Renal cortical epithelial cell (primary cell): ENCODE data around the gene SPOCK2. TPM values are rescaled to one million over a fixed set of nuclear protein-coding genes. Genes with fewer than 3 reads are reported as not detected.

Source experiments
- DNase-seq: peaks from one replicate; pipeline ENCODE4 v3.0.0-alpha.2; 2011; ENCODE audit warnings: low read depth
- total RNA-seq: library from RNA; depleted of rRNA; stranded (reverse); fragments of >200 nt; gene quantifications from 2 replicates; pipeline ENCODE4 v1.2.3, GENCODE V29; 2014

The SPOCK2 gene
- total RNA-seq, 1 donor from 2014 or later, result 2.0 TPM

DNA sequence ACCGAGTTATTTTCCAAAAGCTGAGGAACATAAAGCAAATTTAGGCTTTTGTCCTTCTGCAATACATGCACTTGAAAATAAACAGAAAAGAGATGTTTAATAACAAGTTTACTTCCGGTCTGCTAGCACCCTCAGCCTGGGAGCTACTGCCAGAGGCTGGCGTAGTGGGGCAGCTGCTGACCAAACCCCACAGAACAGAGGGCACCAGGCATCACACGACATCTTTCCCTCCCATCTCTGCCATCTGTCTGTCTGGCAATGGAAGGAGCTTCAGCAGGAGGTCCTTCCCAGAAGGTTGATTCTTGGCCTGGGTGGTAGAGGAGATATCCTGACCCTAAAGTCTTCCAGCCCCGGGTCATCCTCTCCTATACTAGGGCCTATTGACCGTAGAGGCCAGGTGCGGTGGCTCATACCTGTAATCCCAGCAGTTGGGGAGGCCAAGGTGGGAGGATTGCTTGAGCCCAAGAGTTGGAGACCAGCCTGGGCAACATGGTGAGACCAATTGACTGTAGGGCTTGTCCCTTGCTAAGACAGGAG, 76.3 kb downstream of the SPOCK2 start:
- DNase-seq, result no peak

DNA sequence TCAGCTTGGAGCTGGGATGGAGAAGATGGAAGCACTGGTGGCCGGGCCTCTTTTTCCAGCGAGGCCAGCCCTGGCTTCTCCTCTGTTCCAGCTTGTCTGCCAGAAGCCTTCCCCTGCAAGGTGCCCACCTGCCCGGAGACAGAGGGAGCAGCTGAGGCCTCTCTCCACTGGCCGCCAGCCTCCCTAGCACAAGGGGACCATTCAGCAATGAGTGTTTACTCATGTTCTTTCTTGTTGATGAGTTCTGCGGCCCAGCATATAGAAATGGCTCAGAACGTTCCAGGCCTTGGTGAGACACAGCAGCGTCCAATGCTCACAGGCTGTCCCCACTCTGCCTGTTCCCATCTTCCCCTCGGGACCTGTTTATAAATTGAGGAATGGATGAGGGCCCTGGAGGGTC, 76.9 kb downstream of the SPOCK2 start:
- no peak for DNase-seq

DNA sequence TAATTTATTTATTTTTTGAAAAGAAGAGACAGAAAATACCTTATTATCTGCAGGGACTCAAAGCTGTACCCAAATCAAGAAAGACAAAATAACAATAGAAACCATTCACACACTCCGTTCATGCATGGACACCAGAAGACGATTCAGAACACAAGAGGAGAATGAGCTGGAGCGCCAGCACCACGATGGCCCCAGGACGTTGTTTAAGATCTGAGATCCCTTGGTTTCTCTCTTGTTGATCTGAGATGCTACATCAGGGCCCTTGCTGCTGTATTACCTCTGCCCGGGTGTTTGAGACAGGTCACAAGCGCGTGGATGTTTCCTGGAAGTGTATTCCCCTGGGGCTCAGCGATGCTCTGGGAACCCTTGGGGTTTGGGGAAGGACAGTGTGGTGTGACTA, 77.3 kb downstream of the SPOCK2 start:
- no peak for DNase-seq

DNA sequence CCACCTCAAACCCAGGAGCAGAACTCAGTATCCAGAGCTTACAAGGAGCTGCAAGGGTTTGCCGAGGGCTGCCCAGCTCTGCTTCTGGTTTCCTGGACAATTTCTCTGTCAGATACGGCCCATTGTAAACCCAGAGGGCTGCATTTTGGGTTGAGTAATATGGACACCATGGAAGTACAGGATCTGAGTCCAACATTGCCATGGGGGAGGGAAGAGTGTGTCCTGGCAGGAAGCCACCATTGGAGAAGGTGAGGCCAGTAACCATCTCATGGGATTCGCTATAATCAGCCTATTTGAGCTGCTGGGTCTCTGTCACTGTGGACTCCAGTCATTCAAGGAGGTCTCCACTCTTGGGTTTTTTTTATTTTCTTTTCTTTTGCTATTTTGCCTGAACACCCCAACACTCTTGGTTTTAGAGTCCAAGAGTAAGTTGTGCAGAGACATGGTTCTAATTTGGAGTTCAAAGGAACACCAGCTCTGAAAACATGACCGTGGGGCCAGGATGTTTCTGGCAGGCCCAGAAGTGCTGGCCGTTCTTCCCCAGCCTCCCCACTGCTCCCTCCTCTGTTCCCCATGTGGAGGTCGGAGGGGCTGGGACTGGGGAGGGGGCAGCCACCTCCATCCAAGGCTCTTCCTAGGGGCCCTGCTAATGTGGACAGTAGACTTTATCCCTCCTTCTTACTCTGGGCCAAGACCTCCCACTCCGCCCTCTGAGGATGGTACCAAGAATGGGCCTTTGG, 77.9 kb downstream of the SPOCK2 start:
- no peak for DNase-seq

DNA sequence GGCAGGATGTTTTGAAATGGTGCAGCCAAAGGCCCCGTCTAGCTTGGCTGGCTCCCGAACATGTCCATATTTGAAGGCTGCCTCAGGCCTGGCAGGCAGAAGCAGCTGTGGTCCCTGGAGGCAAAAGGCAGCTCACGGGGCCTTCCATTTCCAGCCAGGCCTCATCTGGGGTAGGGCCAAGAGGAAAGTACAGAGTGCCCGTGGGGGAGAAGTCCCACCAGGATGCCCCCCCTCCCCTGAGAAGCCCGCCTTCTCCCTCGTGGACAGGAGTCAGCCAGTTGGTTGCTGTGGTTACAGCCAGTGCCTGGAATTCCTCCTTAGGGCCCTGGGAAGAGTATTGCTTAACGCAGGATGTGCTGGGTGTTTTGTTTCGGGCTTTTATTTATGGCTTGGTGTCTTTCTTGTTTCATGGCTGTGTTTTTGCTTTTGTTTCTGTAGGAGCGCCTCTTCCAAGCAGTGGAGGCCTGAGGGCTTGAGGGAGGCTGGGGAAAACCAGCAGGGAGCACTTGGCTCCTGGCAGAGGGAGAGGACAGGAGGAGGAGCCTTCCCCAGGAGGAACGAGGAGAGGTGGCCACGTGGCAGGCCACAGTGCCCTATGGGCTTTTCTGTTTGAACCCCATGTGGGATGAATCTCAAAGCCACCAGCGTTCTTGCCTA, 78.8 kb downstream of the SPOCK2 start:
- peak; percentile 86 for DNase-seq

DNA sequence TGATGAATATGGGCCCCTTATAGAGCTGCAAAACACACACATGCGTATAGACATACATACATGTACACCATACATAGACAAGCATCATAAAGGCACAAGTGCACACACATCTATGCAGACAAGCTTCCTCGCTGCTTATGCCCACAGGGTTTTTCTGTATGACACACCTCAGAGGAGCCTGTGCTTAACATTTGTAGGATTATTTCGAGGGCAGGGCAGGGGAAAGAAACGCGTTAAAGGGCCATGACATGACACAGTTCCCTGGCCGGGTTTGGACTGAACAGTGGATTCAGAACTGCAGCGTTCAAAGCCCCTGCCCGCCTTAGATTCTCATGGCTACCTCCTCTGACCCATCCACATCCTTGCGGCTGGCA, 79.3 kb downstream of the SPOCK2 start:
- DNase-seq, result peak; percentile 46

Other genes starting within 250 kb of the SPOCK2 start
- 787 and 1,464 TPM in 2 replicates for gene PSAP, start 237.3 kb downstream of the SPOCK2 start, total RNA-seq
- gene CHST3, start 124.2 kb downstream of the SPOCK2 start, total RNA-seq, result 32.3 and 69.4 TPM in 2 replicates
- gene ANAPC16, start 127.5 kb upstream of the SPOCK2 start, total RNA-seq, result 79.7 and 86.9 TPM in 2 replicates
- gene ASCC1, start 127.7 kb upstream of the SPOCK2 start, total RNA-seq, result 61.1 and 61.6 TPM in 2 replicates
- gene DDIT4, start 185.4 kb upstream of the SPOCK2 start, total RNA-seq, result 246 and 704 TPM in 2 replicates